OCI-LY1 (cell line): ENCODE measurements around the gene PRSS8.

Source experiments
- CTCF ChIP-seq: fragments of 200-600 bp; sonication (generic), shearing (Covaris generic); IDR thresholded peaks from 2 replicates; pipeline ENCODE4 v1.5.1; 2017; ENCODE audit warnings: mild to moderate bottlenecking, antibody characterized with exemption, low read length, moderate library complexity, mixed read lengths
- EZH2 ChIP-seq: fragments of 200-600 bp; sonication (generic), shearing (Covaris generic); IDR thresholded peaks from 2 replicates; pipeline ENCODE4 v1.8.0; 2017; ENCODE audit warnings: borderline replicate concordance, mixed run types, mild to moderate bottlenecking, antibody characterized with exemption, low read length, moderate library complexity, mixed read lengths

GRCh38 chr16:31082368-31083045 is 53.0 kb downstream of the PRSS8 start:
- TF ChIP-seq EZH2 (no peak), CTCF (no peak)
